Kidney glomerular epithelial cell (primary cell): Measurements from ENCODE around the gene SSRP1.
"Not testable (repeated sequence)": the region's sequence is repeated elsewhere in the genome, so short reads cannot be mapped to it uniquely, and the experiment has no call there.

ENCODE experiments used
- DNase-seq: peaks from one replicate; lab custom pipeline; 2025; lab: John Stamatoyannopoulos, UW

Gene SSRP1

DNA sequence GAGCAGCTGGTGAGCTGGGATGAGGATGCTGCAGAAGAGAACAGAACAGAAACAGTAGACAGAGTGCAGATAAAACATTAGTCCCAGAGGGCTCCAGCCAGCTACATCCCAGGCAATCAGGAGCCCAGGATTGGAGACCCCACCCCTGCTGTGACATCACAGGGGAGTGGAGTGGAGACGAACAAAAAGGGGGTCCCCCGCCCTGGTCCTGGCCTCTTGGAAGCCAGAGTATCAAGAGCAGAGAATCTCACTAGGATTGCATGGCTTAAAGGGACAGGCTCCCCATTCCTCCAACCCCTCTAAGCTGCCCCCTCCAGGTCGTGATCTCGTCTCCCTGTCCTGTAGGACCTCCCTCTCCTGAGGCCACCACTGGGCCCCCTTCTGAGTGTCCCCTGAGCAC, 2.5 kb upstream of the SSRP1 start, which contains the start of gene P2RX3:
TSS of gene P2RX3 (plus strand) at position 211 of the 400 bp plus-strand sequence. CDS start 199 bp downstream, outside the sequence.
- no peak for DNase-seq

DNA sequence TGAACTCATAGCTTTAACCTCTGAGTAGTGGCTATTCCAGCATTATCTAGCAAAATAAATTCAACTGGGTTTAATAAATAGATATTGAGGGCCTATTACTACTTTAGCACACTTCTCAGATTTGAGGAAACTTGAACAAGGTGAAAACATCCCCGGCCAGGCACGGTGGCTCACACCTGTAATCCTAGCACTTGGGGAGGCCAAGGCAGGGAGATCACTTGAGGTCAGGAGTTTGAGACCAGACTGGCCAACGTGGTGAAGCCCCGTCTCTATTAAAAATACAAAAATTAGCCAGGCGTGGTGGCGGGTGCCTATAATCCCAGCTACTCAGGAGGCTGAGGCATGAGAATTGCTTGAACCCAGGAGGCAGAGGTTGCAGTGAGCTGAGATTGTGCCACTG, 1.2 kb upstream of the SSRP1 start:
- not testable (repeated sequence) for DNase-seq

DNA sequence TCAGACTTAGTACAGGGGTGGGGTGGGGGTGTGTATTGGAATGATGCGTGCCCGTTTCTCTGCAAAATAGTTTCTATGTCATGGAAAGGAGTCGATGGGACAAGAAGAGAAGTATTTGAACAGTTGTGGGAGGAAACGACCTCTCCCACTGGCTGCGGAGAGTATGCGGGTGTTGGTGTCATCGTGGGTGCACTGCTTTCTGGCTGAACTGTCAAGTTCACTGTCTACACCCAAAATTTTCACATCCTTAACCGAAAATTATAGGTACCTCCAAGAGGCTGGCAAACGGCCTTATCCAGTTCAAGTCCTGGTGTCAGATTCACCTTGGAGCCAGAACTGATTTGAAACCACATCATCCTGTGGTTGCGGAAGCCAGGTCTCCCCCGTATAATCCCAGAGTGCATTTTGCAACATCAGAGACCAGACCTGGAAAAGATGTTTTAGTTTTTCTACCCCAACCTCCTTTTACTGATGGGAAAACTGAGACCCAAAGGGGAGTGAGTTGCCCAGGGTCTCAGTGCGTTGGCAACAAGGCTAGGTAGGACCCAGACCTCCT, 497 bp upstream of the SSRP1 start:
- DNase-seq = no peak

DNA sequence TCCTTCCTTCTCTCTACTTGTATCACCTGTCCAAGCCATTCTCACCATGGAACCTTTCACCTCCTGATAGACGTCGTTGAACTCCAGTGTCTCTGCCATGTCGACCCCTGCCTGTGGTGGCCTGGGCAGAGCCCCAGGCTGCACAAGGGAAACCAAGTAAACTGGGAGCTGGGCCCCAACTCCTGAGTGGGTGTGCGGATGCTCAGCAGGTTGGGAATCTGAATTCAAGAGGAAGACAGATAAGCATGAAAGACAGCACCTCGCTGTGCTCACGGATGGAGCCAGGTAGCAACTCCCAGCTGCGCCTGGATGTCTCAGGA, 709 bp downstream of the SSRP1 start:
- no peak for DNase-seq

DNA sequence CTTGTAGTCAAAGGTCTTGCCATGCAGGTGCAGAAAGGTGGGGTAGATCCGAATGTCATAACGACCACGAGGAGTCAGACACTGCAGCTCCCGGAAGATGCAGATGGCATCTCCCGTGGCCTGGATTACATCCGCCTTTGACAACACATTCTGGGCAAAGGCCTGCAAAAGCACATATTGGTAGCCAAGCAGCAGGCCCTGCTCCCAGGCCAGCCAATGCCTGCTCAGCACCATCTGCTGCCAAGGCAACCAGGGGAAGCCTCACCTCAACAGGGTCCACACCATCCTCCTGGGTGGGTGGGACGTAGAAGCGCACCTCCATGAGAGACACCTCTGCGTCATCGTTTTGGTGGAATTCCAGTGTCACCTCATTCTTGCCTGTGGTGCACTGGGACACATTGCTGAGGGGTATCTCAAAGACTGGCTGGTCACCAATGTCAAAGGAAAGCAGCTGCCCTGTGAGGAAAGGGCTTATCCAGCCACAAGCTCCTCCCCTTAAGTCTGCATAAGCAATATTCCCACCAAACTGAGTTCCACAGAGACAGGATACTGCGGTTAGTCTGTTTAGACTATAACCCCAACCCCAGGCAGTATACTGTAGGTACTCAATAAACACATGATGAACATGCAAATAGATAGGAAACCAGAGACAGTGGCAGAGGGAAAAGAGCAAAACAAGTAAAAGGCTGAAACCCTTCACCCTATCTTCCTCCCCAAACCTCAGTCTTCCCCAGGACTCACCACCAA, 2.8 kb downstream of the SSRP1 start:
- DNase-seq = no peak

DNA sequence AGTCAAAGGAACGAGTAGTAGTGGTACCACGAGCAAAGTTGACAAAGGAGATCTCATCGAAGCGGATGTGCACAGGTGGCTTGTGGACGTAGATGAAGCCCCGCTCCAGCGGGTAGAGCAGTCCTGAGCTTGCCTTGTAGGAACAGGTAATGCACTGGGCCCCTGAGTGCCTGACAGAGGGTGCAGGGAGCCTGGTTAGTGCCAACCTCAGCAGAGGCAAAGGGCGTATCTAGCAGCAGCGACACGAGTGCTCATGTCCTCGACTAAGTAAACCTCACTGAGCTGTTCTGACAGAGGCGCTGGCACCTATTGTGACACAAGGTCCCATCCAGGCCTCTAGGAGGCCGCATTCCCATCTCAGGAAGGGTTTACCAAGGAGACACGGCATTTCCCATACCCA, 4.0 kb downstream of the SSRP1 start:
- DNase-seq = no peak

DNA sequence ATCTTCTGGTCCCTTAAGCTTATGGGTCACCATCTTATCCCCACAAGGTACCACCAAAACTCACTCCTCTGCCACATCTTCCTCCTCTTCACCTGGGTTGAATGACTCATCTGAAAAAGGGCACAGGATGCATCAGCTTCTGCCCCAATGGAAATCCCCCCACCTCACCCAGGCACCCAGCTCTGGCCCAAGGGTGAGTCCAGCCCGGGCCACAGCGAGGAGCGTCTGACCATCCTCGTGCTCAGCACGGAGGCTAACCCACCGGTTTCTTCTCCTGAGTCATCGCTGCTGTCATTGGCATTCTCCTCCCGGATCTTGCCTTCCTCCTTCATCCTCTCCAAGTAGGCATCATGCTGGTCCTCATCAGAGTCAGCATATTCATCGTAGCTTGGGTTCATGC, 5.7 kb downstream of the SSRP1 start:
- DNase-seq = no peak

DNA sequence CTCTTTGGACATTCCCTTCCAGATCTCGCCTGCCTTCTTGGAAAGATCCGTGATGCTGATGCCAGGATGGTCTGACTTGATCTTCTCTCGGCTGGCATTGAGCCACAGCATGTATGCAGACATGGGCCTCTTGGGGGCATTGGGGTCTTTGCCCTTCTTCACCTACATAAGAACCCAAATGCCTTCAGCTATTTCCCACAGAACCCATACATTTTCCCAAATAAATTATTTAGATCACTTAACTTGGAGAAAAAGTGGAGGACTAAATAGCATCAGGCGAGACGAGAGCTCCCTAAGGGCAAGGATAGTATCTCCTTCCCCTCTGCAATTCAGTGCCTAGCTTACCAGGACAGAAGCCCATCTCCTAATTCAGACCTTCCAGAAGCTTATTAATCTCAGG, 8.0 kb downstream of the SSRP1 start:
- no peak for DNase-seq

DNA sequence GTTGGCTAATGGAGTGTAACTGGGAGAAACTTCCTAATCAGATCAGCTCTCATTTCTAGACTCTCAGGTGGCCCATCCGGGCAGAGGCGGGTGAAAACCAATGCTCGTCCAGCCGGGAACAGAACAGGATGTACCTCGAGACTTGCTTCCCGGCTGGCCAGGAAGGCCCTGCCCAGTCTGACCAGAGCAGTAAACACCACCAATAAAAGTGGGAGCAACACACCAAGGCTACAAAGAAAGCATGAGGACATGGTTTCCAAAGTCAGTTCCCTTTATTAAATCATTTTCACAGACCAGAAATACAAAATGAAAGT, 10.0 kb downstream of the SSRP1 start:
- DNase-seq = no peak

DNA sequence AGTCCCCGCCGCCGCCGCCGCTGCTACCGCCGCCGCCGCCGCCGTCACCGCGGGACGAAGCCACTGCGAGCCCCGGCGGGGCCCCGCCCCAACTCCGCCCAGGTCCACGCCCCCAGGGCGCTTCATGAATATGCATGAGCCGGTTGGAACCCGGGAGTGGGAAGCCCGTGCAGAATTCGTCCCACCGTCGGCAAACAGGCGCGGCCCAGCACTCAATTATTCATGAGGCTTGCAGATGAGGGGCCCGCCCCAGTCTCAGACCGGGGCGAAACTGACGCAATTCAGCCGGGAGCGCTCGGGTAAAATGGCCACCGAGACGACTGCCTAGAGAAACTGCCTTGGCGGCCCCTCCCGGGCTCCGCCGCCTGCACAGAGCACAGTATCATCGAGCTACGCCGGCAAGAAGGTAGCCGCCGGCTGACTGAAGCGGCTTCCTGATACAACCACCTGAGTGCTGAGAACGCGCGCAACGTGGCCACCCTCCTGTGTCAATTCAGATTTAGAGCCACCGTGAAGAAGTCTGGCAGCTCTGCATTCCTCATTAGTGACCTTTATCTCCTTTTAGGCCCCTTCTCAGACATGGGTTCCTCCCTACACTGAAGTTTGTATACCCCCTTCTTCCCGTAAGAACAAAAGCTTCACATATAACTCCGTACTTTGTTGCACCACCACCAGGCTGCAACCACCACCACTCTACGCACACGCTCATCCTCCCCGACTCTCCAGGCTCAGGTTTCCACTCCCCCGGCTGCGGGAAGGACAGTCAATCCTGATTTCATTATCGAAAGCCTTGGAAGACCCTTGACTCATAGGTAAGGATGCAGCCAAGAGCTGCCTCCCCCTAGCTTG, 10.6 kb downstream of the SSRP1 start, which contains the start of gene TNKS1BP1:
TSS of gene TNKS1BP1 (minus strand) at position 67 of the 849 bp plus-strand sequence. CDS start 3,067 bp downstream, outside the sequence.
- peak; percentile 92 for DNase-seq

DNA sequence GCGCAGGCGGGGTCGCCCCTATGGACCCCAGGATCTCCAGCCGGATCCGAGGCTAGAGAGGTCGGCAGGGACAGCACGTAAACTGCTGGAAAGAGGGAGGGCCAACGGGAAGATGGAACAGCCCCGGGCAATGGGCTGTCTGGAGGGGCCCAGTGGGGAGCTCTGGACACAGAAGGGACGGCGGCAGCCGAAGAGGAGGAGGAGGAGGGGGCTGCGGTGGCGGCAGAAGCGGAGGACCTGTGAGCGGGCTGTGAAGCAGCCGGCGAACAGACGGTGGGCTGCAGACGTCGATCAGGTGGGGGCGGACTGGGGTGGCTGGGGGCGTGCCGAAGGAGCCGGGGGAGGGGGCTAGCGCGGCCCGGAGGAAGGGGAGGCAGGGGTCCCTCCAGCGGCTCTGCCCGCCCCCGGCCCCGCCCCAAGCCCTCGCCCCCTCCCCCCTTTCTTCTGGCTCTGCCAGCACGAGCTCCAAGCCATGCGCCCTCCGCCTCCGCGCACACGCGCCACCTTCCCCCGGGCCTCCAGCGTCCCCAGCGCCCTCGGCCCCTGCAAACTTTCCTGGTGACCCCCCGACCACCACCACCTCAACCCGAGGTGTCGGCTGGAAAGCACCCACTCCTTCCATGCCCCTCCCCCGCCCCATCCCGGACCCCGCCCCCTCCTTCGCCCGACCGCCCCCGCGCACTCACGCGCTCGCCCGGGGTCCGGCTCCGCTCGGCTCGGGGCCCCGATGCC, 11.4 kb downstream of the SSRP1 start:
- DNase-seq = no peak

DNA sequence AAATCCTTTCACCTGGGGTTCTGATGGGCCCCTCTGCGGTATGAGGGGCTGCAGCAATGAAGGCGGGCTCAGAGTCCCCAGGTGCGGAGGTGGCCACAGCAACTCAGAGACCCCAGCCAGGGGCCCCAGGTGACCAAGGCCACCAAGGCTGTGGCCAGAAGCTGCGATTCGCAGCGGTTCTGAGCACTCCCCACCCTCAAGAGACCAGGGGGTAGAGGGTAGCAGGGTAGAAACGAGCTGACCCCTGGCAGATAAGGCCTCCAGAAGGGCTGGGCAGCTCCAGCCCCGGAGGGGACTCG, 11.9 kb downstream of the SSRP1 start:
- DNase-seq = no peak

DNA sequence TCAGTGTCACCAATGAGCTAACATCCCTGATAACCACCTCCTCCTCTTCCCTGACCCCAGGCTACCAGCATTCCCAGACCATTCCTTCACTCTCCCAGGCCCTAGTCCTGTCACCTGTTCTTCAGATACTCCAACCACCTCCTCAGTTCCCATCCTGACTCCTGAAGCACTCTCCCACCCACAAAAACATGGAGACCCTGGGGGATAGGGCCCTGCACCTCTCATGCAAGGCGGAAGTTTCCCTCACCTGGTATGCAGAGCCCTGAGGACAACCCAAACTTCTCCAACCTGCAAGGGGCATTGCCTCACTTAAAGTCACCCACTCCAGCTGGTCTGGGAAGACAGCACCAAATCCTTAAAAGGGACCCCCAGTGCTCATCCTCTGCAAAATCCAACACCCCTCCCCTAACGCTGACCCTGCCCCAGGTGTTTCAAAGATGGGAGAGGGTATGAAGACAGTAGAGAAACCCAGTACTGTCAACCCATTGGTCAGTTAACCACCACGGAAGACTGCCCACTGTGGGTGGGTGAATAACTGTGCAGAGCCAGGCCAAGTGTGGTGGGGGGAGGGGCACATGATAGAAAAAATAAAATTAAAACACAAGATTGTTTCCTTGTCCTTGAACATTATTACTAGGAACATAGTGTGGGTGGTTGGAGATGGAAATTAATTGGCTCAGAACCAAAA, 12.4 kb downstream of the SSRP1 start:
- peak; percentile 23 for DNase-seq

DNA sequence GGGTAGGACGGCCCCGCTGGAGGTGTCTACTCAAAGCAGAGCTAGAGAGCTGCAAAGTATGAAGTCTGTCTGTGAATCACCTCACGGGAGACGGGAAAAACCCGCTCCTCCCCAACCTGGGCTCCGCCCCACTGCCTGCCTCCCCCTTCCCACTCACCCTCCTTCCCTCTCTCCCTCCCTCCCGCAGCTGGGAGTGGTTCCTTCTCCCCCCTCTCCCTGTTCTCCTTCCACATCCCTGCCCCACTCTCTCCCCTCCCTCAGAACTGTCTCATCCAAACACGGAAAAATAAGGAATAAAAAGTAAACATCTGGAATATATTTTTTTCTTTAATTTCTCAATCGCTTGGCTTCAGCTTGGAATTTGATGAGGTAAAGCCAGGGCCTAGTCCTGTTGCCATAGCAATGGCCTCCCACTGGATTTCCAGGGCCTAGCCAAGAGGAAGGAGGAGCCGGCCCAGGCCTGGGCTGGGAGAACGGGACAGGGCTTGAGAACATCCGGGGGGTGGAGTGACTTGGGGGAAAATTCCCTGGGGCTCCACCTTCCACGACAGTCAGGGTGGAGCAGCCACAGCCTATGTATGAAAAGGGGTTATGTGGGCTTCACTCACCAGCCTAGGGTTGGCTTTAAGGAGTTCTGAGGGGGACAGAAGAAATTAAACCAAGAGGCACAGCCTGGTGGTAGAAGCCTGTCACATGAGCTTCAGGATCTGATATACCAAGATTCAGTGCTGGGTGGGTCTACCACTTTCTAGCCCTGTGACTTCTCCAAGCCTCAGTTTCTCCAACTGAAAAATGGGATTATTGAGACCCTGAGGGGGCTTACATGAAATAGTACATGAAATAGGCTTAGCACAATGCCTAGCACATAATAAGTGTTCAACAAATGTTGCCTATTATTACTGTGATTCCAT, 13.2 kb downstream of the SSRP1 start:
- peak; percentile 90 for DNase-seq

DNA sequence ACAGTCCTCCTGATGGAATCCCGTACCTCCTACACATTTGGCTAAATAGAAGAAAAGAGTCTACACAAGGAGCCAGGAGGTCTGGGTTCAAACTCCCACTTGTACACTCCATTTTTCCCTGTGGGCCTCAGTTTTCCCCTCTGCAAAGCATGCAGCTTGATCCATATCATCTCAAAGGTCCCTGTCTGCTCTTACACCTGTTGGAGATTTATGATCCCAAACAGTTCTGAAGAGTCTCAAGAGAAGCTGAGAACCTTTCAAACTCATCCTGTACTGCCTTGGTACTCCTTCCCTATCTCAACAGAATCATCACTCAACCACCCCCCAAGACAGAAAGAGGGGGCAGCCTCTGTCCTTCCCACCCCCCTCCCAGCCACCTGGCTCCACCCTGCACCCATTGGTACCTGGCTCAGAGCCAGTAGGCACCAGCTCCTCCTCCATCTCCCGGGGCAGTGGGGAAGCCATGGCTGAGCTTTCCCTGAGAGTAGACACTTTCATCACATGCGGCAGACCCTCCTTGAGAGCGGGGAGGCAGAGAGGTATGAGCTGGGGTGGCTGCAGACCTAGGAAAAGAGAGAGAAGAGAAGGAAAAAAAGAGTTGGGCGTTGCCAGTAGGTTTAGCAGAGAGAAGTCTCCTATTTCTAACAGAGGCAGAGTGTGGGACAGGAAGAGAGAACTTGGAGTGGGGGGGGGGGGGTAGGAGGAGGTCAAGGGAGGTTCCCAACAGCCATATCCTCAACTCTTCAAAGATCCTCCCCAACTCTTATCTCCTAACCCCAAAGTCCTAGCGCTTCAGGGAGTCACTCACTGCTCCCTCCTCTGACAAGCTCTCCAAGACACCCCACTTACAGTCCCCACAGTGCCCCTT, 14.1 kb downstream of the SSRP1 start:
- peak; percentile 56 for DNase-seq

DNA sequence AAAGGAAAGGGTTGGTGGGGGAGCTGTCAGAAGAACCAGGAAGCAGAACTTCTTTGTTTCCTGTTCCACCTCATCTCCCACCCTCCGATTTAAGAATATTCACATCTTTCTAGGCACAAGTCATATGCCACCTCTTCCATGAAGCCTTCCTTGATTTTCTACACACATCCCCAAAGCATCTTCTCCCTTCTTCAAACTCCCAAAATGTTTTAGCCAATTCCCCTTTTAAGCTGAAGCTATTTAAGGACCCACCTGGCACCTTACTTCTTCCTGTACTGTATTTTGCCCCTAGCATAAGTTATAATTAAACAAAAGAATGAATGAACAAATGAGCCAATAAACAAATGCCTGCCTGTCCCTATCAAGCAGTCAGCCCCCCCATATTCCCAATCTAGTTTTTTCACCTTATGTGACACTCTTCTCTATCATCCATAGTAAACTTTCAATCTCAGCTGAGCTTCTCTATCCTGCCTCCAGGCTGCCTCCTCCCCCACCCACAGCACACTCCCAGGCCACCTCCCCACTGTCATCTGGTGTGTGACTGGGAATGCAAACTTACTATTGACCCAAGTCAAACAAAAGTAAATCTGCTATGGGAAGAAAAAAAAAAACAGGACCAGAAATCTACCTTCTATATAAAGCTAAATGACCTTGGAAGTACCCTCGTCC, 14.8 kb downstream of the SSRP1 start:
- DNase-seq = no peak

DNA sequence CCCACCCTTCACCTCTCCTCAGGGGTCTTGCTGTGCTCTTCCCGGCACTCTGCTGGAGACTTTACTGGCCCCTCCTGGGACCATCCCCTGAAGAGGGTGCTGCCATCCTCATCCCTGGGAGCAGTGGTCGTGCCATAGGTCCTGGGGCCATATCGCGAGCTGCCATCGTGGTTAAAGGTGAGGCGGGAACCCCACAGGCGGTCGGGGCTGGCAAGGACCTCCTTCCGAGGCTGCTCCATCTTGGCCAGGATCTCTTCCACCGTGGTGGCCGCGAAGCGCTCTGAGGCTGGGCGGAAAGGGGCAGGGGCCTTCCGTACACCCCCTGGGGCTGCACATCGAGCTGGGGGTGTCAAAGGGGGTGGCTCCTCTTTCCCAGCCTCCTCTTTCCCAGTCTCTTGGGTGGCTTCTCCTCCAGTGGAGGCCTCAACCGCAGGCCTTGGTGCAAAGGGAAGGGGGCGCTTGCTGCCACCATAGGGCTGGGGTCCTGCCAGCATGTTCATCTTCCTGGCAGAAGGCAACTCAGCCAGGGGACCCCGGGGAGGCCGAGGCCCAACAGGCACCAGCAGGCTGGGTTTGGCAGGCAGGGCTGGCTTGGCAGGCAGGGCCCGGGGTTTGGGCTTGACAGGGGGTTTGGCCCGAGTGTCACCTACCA, 15.5 kb downstream of the SSRP1 start:
- no peak for DNase-seq

DNA sequence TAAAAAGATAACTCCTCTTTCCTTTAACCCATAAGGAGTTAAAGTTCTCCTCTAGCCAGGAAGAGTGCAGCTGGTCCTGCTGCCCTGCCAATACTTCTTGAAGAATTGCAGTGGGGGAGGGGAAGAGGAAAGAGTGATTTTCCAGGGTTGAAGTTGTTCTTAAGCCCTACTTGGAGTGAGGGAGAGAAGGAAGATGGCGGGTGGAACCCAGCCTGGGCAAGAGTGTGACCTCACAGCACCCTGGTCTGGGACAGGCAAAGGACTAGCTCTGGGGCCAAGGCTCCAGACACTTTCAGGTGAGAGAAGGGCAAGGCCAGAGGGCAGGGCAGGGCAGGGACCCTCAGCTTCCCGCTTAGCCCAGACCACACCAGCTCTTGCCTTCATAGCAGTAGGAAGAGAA, 17.5 kb downstream of the SSRP1 start:
- DNase-seq = no peak

DNA sequence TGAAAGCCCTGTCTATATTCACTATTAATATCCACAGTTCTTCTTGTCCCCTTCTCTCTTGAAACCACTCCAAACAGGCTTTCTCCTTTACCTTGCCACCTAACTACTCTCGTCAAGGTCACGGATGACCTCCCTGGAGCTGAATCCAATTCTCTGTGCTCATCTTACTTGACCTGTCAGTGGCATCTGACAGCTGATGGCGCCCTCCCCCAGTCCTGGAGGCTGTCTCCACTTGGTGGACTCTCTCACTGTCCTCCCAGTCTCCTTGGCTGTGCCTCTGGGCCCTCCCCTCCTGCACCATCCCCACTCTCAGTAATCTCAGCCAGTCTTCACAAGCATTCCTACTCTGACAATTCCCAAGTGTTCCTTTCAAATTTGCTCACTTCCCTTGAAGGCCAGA, 19.7 kb downstream of the SSRP1 start:
- DNase-seq = peak; percentile 21
